ENCODE results near the gene ARL5A. TPM values are rescaled to one million over a fixed set of nuclear protein-coding genes. Genes with fewer than 3 reads are reported as not detected.
"Not testable (repeated sequence)": the region's sequence is repeated elsewhere in the genome, so short reads cannot be mapped to it uniquely, and the experiment has no call there.

The ARL5A gene
- total RNA-seq, 1 experiment from 2014 or later, result 55.0 TPM

GRCh38 chr2:151795646-151796240 is 32.5 kb downstream of the ARL5A start:
- no peak overlapping the region for H3K27ac ChIP-seq (ENCODE audit: low read depth, low read length, poor library complexity, severe bottlenecking)
- no peak for TF ChIP-seq EZH2 (IDR thresholded peaks at IDR 0.05; ENCODE audit: borderline replicate concordance, low read depth, low read length, poor library complexity, severe bottlenecking)
- TF ChIP-seq, protein P1, sequence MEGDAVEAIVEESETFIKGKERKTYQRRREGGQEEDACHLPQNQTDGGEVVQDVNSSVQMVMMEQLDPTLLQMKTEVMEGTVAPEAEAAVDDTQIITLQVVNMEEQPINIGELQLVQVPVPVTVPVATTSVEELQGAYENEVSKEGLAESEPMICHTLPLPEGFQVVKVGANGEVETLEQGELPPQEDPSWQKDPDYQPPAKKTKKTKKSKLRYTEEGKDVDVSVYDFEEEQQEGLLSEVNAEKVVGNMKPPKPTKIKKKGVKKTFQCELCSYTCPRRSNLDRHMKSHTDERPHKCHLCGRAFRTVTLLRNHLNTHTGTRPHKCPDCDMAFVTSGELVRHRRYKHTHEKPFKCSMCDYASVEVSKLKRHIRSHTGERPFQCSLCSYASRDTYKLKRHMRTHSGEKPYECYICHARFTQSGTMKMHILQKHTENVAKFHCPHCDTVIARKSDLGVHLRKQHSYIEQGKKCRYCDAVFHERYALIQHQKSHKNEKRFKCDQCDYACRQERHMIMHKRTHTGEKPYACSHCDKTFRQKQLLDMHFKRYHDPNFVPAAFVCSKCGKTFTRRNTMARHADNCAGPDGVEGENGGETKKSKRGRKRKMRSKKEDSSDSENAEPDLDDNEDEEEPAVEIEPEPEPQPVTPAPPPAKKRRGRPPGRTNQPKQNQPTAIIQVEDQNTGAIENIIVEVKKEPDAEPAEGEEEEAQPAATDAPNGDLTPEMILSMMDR (conservative IDR thresholded peaks at IDR 0.05; ENCODE audit: low read depth, low read length), result no peak
- H3K27me3 ChIP-seq (replicated peaks; ENCODE audit: insufficient read depth, low read depth, low read length, poor library complexity), result no peaks in the 10 kb centered on the region
- H3K9me3 ChIP-seq (ENCODE audit: low read depth, low read length, poor library complexity, severe bottlenecking), result no peaks in the 10 kb centered on the region
- no TSS peak for BruUV-seq (replicated peaks)
- POLR2A ChIA-PET (ENCODE audit: low non-redundant PET), result no interaction called here
- intact Hi-C loops (cut with micrococcal nuclease; ENCODE audit: unreplicated experiment), result no loop called here
- no peak for DNase-seq (ENCODE audit: low spot score)
- no peaks in the 10 kb centered on the region for H3K36me3 ChIP-seq (ENCODE audit: insufficient read depth, low read length, poor library complexity, severe bottlenecking)
- no peaks in the 10 kb centered on the region for H3K4me1 ChIP-seq (ENCODE audit: insufficient read depth, low read length, poor library complexity, severe bottlenecking)
- CTCF ChIA-PET, result no interaction called here
- no peak overlapping the region for H3K4me3 ChIP-seq (ENCODE audit: low read depth, low read length, poor library complexity, severe bottlenecking)

DNA sequence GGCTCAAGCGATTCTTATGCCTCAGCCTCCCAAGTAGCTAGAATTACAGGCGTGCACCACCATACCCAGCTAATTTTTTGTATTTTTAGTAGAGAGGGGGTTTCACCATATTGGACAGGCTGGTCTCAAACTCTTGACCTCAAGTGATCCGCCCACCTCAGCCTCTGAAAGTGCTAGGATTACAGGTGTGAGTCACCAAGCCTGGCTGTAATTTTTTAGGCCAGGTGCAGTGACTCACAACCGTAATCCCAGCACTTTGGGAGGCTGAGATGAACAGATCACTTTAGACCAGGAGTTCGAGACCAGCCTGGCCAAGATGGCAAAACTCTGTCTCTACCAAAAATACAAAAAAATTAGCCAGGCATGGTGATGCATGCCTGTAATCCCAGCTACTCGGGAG is 33.8 kb downstream of the ARL5A start:
- H3K36me3 ChIP-seq (ENCODE audit: insufficient read depth, low read length, poor library complexity, severe bottlenecking); BruUV-seq (replicated peaks); intact Hi-C loops (cut with micrococcal nuclease; ENCODE audit: unreplicated experiment); H3K27ac ChIP-seq (ENCODE audit: low read depth, low read length, poor library complexity, severe bottlenecking); H3K27me3 ChIP-seq (replicated peaks; ENCODE audit: insufficient read depth, low read depth, low read length, poor library complexity); H3K4me3 ChIP-seq (ENCODE audit: low read depth, low read length, poor library complexity, severe bottlenecking); H3K4me1 ChIP-seq (ENCODE audit: insufficient read depth, low read length, poor library complexity, severe bottlenecking); CTCF ChIA-PET; DNase-seq (ENCODE audit: low spot score); H3K9me3 ChIP-seq (ENCODE audit: low read depth, low read length, poor library complexity, severe bottlenecking); POLR2A ChIA-PET (ENCODE audit: low non-redundant PET): not testable (repeated sequence)

DNA sequence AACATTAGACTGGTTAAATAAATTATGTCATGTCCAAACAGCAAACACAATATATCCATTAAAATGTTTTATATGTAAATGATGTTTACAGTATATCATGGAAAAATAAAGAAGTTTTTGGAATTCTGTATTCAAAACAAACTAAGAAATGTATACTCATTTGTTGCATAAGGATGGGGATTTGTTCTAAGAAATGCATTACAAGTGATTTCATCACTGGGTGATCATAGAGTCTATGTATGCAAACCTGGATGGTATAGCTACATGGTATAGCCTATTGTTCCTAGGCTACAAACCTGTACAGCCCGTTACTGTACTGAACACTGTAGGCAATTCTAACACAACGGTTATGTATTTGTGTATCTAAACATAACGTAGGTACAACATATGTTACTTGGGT is 35.1 kb downstream of the ARL5A start:
- DNase-seq (ENCODE audit: low spot score), result no peak
- TF ChIP-seq, protein P1 (conservative IDR thresholded peaks at IDR 0.05; ENCODE audit: low read depth, low read length), result no peak
- no peak for TF ChIP-seq EZH2 (IDR thresholded peaks at IDR 0.05; ENCODE audit: borderline replicate concordance, low read depth, low read length, poor library complexity, severe bottlenecking)
- no peak overlapping the region for H3K4me3 ChIP-seq (ENCODE audit: low read depth, low read length, poor library complexity, severe bottlenecking)
- no TSS peak for BruUV-seq (replicated peaks)
- H3K27me3 ChIP-seq (replicated peaks; ENCODE audit: insufficient read depth, low read depth, low read length, poor library complexity), result no peaks in the 10 kb centered on the region
- no peaks in the 10 kb centered on the region for H3K36me3 ChIP-seq (ENCODE audit: insufficient read depth, low read length, poor library complexity, severe bottlenecking)
- H3K27ac ChIP-seq (ENCODE audit: low read depth, low read length, poor library complexity, severe bottlenecking), result no peak overlapping the region
- intact Hi-C loops (cut with micrococcal nuclease; ENCODE audit: unreplicated experiment), result no loop called here
- no peaks in the 10 kb centered on the region for H3K9me3 ChIP-seq (ENCODE audit: low read depth, low read length, poor library complexity, severe bottlenecking)
- no peaks in the 10 kb centered on the region for H3K4me1 ChIP-seq (ENCODE audit: insufficient read depth, low read length, poor library complexity, severe bottlenecking)
- ChIA-PET CTCF (no interaction called here), POLR2A (ENCODE audit: low non-redundant PET) (no interaction called here)

DNA sequence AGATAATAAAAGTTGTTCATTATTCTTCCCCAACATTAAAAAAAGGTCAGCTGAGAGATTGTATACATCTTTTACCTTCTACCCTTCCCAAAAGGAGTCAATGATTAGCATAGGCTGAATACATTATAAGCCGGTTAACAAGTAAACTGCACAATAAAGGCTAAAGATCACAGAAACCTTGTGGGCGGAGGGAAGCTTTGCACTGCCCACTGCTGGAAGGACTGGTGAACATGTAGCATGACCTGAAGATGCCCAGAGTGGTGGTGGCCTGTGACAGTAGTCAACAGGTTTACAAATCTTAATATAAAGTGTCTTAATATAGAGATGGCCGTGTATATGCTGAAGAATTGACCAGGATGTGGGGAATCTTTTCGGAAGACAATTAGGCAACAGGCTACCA is 35.6 kb downstream of the ARL5A start:
- ChIA-PET POLR2A (ENCODE audit: low non-redundant PET) (no interaction called here), CTCF (no interaction called here)
- BruUV-seq (replicated peaks), result no TSS peak
- TF ChIP-seq, protein P1 (conservative IDR thresholded peaks at IDR 0.05; ENCODE audit: low read depth, low read length), result no peak
- TF ChIP-seq EZH2 (IDR thresholded peaks at IDR 0.05; ENCODE audit: borderline replicate concordance, low read depth, low read length, poor library complexity, severe bottlenecking), result no peak
- Histone ChIP-seq H3K27ac (ENCODE audit: low read depth, low read length, poor library complexity, severe bottlenecking) (no peak overlapping the region), H3K4me3 (ENCODE audit: low read depth, low read length, poor library complexity, severe bottlenecking) (no peak overlapping the region), H3K4me1 (ENCODE audit: insufficient read depth, low read length, poor library complexity, severe bottlenecking) (no peaks in the 10 kb centered on the region), H3K36me3 (ENCODE audit: insufficient read depth, low read length, poor library complexity, severe bottlenecking) (no peaks in the 10 kb centered on the region), H3K27me3 (replicated peaks; ENCODE audit: insufficient read depth, low read depth, low read length, poor library complexity) (no peaks in the 10 kb centered on the region), H3K9me3 (ENCODE audit: low read depth, low read length, poor library complexity, severe bottlenecking) (no peaks in the 10 kb centered on the region)
- intact Hi-C loops (cut with micrococcal nuclease; ENCODE audit: unreplicated experiment), result no loop called here
- no peak for DNase-seq (ENCODE audit: low spot score)
